NCI-H2029 (cell line): ENCODE data around the gene FRAT1.
"Not testable (repeated sequence)": the region's sequence is repeated elsewhere in the genome, so short reads cannot be mapped to it uniquely, and the experiment has no call there.

Experiments
- DNase-seq: peaks from one replicate; lab custom pipeline; 2025; lab: John Stamatoyannopoulos, UW

The FRAT1 gene

DNA sequence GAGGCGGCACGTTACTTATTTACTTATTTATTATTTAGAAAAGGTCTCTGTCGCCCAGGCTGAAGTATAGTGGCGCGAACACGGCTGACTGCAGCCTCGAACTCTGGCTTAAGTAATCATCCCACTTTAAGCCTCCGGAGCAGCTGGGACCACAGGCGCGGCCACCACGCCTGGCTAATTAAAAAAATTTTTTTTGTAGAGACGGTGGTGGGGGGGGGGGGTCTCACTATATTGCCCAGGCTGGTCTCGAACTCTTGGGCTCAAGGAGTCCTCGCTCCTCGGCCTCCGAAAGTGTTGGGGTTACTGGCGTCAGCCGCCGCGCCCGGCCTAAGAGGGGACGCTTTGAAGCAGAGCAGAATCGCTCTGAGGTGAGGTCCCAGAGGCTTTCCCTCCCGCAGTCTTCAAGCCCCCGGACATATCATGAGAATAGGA lies 16.1 kb downstream of the FRAT1 start:
- DNase-seq, result no peak

DNA sequence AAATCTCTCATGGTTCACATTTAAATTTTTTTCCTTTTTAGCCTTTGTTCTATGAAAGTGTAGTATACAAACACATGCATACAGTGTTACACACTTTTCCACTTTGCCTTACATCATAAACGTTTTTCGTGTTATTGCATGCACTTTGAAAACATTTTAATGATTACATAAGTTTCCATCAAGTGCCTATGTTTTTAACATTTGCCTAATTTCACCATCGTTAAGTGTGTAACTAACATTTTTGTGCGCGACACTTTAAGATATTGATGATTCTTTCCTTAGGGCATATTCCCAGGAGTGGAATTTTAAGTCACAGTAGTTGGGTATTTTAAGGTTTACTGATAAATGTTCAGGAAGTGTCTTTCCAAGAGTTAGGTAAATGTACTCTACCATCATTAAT lies 16.9 kb downstream of the FRAT1 start:
- DNase-seq, result no peak

DNA sequence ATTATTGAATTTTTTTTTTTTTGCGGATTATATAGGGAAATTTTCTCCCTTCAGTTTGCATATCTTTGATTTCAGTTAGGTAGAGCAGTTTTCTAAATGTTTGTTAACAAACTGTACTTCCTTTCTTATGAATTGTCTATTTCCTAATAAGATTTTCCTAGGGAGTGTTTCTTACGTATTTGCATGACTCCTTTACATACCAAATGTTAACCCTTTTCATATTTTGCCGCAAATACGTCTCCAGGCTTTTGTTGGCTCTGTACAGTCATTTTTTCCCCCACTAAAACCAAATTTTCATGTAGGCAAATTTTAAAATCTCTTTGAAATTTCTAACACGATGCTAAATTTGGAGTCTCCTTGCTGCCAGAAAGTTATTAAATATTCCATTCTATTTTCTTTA lies 17.4 kb downstream of the FRAT1 start:
- no peak for DNase-seq

DNA sequence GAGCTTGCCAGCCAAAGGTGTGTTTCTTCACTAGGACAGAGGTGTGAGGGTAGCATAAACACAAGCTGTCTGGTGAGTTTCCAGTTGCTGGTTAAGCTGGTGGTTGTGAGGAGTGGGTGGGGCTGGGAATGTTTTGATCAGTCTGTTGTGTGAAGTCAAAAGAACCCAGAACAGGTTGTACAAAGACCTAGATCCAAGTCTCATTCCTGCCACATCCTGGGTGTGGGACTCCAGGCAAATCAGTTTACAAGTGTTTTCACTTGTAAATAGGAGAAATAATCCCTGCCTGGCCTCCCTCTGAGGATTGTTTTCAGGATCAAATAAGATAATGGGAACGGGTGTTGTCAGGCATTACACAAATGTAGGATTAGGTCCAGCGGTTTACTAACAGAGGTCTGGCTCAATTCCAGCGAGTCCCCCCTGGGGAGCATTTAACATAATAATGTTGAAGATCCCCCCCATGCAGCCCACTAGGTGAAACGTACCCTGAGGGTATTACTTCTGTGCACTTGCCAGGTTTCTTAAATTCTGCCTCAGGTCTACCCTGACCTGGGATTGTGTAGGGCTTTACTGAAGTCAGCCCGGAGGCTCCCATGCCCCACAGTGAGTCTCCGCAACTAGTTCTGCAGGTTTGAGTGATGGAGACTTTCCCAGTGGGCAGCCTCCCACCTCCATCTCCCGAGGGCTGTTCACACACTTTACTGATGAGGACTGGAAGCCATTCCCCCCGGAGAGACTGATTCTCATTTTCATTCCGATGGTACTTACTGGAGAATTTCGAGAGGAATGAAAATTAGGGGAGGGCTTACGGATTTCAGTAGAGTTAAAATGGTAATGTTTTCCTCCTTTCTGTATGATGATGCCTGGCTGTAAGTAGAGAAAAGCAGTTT lies 18.1 kb downstream of the FRAT1 start:
- no peak for DNase-seq

DNA sequence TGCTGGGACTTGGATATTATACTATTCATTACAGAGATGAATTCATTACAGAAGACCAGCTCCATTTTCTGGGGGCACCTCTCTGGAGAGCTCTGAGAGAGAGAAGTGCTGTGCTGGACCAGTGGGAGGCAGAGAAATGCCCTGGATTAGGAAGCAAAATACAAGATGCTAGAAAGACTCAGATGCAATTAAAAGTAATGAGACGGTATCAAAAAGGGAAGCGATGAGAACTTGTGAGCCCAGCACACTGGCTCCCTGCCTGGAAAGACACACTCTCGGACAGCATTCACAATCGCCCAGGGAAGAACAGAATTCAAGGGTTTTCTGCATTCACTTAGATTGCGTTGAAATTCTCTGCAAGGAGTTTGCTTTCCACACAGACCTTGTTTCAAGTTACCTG lies 19.0 kb downstream of the FRAT1 start:
- no peak for DNase-seq

DNA sequence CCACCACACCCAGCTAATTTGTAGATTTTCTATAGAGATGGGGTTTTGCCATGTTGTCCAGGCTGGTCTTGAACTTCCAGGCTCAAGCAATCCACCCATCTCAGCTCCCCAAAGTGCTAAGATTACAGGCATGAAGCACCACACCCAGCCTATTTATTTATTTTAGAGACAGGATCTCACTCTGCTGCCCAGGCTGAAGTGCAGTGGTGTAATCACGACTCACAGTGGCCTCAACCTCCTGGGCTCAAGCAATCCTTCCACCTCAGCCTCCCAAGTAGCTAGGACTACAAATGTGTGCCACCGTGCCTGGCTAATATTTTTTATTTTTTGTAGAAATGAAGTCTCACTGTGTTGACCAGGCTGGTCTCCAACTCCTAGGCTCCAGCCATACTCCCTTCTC lies 22.3 kb downstream of the FRAT1 start:
- DNase-seq, result no peak

DNA sequence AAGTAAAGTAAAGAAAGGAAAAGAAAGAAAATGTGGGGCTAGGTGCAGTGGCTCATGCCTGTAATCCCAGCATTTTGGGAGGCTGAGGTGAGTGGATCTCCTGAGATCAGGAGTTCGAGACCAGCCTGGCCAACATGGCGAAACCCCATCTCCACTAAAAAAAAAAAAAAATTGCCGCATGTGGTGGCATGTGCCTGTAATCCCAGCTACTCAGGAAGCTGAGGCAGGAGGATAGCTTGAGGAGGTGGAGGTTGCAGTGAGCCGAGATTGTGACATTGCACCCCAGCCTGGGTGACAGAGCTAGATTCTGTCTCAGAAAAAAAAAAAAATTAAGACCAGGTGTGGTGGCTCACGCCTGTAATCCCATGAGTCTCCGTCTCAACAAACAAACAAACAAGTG lies 24.6 kb downstream of the FRAT1 start:
- DNase-seq, result not testable (repeated sequence)

DNA sequence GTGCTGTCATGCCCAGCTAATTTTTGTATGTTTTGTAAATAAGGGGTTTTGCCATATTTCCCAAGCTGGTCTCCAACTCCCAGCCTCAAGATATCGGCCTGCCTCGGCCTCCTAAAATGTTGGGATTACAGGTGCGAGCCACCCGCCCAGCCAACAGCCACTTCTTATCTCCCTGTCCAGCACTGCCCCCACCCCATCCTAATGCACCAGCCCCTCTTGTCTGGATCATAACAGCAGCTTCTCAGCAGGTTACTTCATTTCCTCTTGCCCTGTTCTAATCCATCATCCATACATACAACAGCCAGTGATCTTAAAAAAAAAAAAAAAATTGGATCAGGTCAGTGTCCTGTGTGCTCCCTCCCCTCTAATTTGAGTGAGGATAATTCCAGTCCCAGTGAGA lies 28.2 kb downstream of the FRAT1 start:
- DNase-seq, result no peak

DNA sequence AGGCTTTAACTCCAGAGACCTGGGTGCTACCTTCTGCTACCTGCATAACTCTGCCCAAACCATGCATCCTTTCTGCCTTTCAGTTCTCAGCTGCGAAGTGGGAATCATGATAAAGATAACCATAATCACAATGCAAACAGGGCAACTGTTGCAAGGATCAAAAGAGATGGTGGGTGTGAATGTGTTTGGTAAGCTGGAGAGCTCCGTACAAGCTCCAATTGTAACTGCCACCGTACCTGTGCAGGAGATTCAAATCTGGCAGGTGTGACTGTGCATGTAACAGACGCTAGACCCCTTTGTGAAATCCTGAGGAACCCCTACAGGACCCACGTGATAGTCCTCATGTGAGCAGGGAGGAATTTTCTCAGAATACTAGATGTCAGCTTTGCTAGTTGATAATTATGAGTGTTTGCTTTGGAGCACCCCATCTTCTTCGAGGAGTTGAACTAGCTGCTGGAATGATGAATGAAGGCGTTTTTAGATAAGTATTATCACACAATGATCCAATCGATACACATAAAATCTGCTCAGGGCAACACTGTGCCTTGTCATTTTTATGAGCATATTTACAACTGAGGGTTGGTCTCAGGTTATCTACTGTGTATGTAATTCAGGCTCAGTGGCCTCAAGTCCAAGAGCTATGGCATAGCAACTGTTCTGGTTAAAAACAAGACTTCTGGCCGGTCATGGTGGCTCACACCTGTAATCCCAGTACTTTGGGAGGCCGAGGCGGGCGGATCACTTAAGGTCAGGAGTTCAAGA lies 30.9 kb downstream of the FRAT1 start:
- DNase-seq, result no peak

DNA sequence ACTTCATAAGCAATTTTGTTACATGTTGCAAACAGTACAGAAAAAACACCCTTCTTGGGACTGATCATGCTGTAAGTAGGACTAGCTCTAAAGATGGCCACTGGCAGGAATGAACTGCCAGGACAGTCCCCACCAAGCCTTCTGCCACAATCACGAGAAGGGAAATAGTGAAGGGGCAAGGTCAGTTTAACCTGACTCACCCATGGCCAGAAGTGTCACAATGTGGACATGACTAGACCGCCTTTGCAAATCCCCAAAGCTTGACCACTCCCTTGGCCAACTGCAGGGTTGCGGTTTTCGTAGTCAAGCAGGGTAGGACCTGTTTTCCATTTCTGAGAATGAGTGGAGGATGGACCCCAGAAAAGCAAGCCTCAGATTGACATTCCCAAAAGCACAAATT lies 34.9 kb downstream of the FRAT1 start:
- no peak for DNase-seq

DNA sequence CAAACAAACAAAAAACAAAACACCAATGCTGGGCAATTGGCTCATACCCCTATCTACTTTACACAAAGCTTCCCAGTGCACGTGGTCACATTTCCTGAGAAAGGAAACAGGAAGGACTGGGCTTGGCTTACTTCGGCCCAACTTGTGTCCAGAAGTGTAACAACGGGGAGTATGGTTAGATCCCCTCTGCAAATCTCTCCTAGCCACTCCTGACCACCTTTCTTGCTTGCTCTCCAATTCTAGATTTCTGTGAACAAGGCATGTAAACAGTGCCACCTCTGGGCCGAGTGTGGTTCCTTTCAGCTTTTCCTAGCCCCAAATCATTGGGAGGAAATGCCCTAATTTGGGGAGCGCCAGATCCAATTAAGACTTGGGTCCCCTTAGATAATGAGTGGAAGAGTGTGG lies 36.5 kb downstream of the FRAT1 start:
- DNase-seq, result no peak

DNA sequence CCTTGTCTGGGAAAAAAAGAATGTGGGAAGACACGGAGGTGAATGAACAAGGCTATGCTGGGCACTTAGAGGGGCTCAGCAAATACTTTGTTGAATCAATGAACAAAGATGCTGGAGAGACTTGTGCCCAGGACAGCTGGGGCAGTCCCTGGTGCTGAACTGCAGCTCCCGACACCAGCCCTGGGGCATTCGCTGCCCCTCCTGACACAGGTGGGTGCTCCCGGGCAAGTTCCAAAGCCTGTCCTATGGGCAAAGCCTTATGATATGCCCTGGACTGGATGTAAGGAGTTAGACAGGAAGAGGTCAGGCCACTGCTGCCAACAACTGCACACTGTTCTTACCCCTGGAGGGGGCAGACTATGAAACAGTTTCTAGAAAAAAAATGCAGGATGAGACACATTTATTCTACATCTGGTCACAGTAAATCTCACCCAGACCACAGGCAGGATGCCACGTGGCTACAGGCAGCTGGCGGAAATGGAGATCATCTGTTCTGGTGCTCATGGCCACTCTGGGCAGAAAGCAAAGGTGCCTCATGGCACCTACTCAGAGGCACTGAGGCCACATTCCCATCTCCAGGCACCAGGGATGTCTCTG lies 37.3 kb downstream of the FRAT1 start:
- no peak for DNase-seq

DNA sequence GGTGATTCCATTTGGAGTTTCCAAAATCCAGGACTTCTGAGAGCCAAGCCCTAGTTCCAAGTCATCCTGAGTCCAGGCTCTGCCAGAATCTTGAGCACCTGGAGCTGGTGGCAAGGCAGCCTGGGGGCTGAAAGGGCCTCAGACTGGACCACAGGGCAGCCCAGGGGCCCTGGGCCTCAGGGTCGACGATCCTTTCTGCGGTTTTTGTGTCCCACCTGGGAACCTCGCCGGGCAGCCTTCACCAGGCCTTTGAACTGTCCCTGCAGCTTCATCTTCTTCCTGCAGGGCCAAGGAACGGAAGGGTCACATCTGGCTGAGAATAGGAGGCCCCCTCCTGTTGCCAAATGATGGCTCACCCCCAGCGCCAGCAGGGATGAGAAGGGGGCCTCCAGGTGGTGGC lies 37.8 kb downstream of the FRAT1 start:
- DNase-seq, result no peak

DNA sequence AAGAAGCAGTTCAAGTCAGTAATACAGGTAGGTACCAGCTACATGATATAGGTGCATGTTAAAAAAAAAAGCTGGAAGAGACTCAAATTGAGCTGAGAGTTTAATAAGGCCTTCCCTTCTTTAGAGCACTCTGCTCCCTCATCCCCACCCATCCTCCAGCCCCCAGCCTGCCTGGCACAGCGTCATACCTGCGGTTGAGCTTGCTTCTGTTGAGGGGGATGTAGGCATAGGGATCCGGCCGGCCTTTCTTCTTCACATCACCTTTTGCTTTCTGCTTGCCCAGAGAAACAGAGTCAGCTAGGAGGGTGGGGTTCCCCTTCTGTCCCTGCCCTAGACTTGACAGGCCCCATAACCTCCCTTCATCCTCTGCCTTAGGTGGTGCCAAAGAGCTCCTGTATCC lies 39.3 kb downstream of the FRAT1 start:
- no peak for DNase-seq

DNA sequence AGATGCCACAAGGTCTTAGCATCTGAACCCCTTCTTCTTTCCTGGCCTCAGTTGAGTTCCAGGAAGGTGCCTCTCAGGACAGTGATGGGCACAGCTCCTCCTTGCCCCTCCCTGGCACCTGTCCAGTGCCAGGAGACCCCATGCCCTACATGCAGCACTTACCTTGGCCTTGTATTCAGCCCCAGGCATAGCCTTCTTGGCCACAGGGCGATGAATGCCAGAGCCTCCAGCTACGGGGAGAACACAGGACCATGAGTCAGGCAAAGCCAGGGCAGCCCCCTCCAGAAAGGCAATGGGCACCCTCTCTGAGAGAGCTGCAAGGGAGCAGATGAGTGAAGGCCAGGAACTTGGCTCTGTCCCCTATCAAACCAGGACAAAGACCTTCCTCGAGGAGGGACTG lies 39.7 kb downstream of the FRAT1 start:
- no peak for DNase-seq

DNA sequence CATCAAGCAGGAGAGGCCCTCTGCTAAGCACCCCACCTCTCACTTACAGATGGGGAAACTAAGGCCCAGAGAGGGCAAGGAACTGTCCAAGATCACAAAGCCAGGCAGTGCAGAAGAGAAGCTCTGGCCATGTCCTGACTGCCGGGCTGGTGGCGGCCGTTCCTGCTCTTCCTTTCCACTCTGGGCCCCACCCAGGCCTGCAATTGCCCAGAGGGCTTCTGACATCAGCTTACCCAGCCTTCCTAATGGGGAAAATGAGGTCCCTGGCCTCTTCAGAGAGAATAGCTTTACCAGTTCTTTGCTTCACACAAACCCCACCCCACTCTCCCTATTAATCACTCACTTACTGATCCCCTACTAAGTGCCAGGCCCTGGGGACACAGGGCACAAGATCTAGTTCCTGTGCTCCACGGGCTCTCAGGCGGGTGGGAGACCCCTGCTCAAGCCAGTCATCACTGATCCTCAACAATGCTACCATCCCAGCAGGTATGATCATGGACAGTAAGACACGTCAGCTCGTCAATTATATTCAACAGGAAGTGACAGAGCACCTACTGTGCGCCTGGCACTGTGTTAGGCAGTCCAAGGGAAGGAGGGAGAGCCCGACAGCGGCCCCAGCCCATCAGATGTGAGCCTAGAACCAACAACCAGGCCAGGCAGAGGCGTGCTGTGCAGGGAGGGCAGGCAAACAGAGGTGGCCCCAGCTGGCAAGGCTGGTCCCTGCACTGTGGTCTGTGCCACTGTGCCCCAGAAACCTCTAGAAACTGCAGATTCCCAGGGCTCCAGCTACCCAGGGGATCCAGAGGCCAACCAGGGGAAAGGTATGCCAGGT lies 41.9 kb downstream of the FRAT1 start:
- no peak for DNase-seq

DNA sequence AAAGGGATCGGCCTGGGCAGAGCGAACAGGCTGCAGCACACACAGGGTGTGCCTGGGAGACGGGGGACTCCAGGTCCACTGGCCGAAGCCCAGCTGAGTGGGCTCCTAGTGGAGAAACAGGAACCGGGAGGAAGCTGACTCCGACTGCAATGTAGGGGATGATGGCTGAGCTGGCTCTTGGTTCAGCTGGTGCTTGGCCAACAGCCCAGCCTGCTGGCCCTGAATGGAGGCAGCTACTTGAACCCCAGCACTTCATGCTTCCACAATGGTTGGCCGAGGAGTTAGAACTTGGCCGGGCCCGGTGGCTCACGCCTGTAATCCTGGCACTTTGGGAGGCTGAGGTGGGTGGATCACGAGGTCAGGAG lies 42.4 kb downstream of the FRAT1 start:
- DNase-seq, result no peak

DNA sequence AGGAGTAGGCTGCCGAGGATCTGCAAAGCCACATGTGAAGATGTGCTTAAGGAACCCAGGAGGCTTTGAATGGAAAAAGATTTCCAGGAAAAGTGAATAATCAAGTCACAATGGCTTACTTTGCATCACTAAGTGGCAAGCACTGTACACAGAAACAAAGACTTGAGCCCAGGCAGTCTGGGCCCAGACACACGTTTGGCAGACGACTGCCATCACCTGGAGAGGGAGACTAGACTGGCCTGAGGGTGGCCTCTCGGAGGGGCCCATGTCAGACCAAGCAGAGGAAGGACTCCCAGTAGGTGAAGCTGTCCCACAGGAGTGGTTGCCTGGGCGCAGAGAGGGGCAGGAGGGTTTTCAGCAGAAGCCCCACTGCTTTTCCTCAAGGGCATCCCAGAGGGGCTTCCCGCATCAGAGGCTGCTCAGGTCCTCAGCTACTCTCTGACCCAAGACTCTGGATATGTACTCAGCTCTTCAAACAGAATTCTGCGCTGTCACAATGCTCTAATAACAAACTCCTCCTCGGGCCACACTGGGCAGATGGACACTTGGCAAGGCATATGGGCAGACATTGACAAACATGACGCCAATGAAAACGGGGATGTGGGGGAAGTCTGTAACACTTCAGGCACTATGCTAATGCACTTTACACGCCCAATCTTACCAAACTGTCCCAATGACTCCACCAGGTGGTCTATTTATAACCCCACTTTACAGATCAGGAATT lies 43.4 kb downstream of the FRAT1 start:
- DNase-seq, result no peak

DNA sequence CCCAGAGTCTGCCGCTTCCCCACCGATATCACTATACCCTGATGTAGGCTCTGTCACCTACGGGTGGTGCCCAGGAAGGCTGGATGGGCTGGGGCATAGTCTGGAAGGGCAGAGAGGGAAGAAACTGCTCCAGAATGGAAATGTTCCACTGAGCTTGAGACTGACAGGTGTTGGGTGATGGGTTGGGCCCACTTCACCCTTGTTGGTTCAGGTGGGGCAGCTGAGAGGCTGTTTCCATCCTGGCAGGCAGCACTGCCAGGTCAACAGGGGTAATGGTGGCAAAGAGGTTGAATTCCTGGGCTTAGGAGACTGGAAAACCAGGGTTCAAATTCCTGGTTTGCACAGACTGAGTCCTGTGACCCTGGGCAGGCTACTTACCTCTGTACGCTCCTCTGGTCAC lies 44.0 kb downstream of the FRAT1 start:
- DNase-seq, result no peak

DNA sequence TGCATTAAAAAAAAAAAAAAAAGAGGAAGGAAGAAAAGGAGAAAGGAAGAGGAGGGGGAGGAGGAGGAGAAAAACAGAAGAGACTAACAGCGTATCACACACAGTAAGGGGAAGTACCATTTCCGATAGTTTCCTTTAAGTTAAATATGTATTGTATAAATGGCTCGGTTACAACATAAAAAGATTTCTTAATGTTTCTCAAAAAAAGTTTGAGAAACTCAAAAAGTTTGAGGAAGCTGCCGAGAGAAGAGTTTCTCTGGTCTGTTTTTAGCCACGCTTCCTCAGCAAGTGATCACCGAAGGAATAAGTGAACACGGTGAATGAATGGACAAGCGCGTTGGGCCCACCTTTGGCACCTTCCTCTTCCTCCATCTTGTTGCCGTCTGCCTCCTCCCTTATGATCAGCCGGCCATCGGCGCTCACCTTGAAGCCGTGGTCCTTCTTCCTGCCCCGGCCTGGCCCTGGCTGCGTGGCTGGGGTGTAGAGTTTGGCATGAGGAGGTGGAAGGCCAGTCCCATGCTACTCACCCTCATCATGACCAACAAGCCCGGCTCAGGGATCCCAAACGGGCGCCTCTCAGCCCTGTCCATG lies 46.8 kb downstream of the FRAT1 start:
- DNase-seq, result no peak

DNA sequence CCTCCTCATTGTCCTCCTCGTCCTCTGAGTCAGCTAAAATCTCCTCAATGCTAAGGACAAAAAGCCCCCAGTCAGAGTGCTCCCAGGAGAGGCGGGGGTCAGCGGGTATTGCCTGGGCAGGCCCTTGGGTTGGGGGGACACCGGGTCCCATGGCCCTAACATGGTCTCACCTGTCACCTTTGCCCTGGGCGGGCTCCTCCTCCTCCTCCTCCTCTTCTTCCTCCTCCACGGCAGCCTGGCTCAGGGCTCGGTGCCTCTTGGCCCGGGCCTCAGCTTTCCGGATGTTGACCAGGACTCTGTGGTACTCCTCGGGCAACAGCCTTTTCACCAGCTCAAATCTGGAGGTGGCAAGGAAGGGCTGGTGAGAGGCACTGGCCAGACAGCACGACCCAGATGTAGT lies 47.5 kb downstream of the FRAT1 start:
- no peak for DNase-seq
